Stimulated activated CD8-positive, alpha-beta memory T cell treated with anti-CD3 and anti-CD28 coated beads, Interleukin-15, amount 100 ng/mL, for 1 hour (primary cell): Measurements from ENCODE around the gene JAM3.
"Not testable (repeated sequence)": the region's sequence is repeated elsewhere in the genome, so short reads cannot be mapped to it uniquely, and the experiment has no call there.

Source experiments
- DNase-seq: peaks from one replicate; pipeline ENCODE4 v3.0.0-alpha.2; 2020; ENCODE audit warnings: low read depth

JAM3 gene

GRCh38 chr11:134181707-134182106 lies 112.8 kb downstream of the JAM3 start:
- no peak for DNase-seq

DNA sequence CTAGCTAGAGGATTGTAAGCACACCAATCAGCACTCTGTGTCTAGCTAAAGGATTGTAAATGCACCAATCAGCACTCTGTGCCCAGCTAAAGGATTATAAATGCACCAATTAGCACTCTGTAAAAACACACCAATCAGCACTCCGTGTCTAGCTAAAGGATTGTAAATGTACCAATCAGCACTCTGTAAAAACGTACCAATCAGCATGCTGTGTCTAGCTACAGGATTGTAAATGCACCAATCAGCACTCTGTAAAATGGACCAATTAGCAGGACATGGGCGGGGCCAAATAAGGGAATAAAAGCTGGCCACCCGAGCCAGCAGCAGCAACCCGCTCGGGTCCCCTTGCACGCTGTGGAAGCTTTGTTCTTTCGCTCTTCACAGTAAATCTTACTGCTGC lies 119.2 kb downstream of the JAM3 start:
- DNase-seq, result not testable (repeated sequence)

- DNase-seq, result no peak
Observed at GRCh38 chr11:134196756-134197155, 127.9 kb downstream of the JAM3 start.

- no peak for DNase-seq
Observed at GRCh38 chr11:134199531-134199930, 130.7 kb downstream of the JAM3 start.

DNA sequence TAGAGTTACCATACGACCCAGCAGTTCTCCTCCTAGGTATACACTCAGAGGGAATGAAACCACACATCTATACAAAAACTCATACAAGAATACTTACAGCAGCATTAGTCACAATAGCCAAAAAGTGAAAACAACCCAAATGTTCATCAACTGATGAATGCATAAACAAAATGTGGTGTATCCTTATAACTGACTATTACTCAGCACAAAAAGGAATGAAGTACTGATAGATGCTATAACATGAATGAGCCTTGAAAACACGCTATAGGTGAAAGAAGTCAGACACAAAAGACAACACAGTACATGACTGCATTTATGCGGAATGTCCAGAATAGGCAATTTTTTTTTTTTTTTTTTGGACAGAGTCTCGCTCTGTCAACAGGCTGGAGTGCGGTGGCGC lies 131.8 kb downstream of the JAM3 start:
- no peak for DNase-seq
